ENCODE data around the gene FDX1. TPM values are rescaled to one million over a fixed set of nuclear protein-coding genes. Genes with fewer than 3 reads are reported as not detected.

Gene FDX1
- total RNA-seq, 1 donor from 2014 or later = 11.5 TPM

- Histone ChIP-seq H3K36me3 (ENCODE audit: control insufficient read depth, insufficient read depth, low read length) (peaks cover 2% of the 10 kb centered on the region), H3K27me3 (ENCODE audit: control insufficient read depth, insufficient read depth, low read length) (no peaks in the 10 kb centered on the region), H3K4me3 (ENCODE audit: low read depth, low read length) (no peak overlapping the region)
- no peak for TF ChIP-seq CTCF (IDR thresholded peaks at IDR 0.05; ENCODE audit: insufficient read depth, low read length, poor library complexity, severe bottlenecking)
- DNase-seq (ENCODE audit: low read depth) = no peak
These were observed 39.4 kb downstream of the FDX1 start for GRCh38 chr11:110469127-110469526.

- no peak overlapping the region for H3K4me3 ChIP-seq (ENCODE audit: low read depth, low read length)
- TF ChIP-seq CTCF (IDR thresholded peaks at IDR 0.05; ENCODE audit: insufficient read depth, low read length, poor library complexity, severe bottlenecking) = no peak
- no peaks in the 10 kb centered on the region for H3K27me3 ChIP-seq (ENCODE audit: control insufficient read depth, insufficient read depth, low read length)
- no peak for DNase-seq (ENCODE audit: low read depth)
- no peaks in the 10 kb centered on the region for H3K36me3 ChIP-seq (ENCODE audit: control insufficient read depth, insufficient read depth, low read length)
These were observed 41.0 kb downstream of the FDX1 start for GRCh38 chr11:110470716-110471115.

GRCh38 chr11:110471371-110471770, 41.6 kb downstream of the FDX1 start:
- no peaks in the 10 kb centered on the region for H3K36me3 ChIP-seq (ENCODE audit: control insufficient read depth, insufficient read depth, low read length)
- no peak for DNase-seq (ENCODE audit: low read depth)
- no peak for TF ChIP-seq CTCF (IDR thresholded peaks at IDR 0.05; ENCODE audit: insufficient read depth, low read length, poor library complexity, severe bottlenecking)
- no peaks in the 10 kb centered on the region for H3K27me3 ChIP-seq (ENCODE audit: control insufficient read depth, insufficient read depth, low read length)
- H3K4me3 ChIP-seq (ENCODE audit: low read depth, low read length) = no peak overlapping the region

- Histone ChIP-seq H3K36me3 (ENCODE audit: control insufficient read depth, insufficient read depth, low read length) (no peaks in the 10 kb centered on the region), H3K27me3 (ENCODE audit: control insufficient read depth, insufficient read depth, low read length) (no peaks in the 10 kb centered on the region), H3K4me3 (ENCODE audit: low read depth, low read length) (no peak overlapping the region)
- peak; percentile 12 for DNase-seq (ENCODE audit: low read depth)
- TF ChIP-seq CTCF (IDR thresholded peaks at IDR 0.05; ENCODE audit: insufficient read depth, low read length, poor library complexity, severe bottlenecking) = no peak
These were observed 43.1 kb downstream of the FDX1 start for GRCh38 chr11:110472858-110473257.

GRCh38 chr11:110473706-110474105, 44.0 kb downstream of the FDX1 start:
- no peak for DNase-seq (ENCODE audit: low read depth)

More at GRCh38 chr11:110473706-110474105, 44.0 kb downstream of the FDX1 start:
- no peak for TF ChIP-seq CTCF (IDR thresholded peaks at IDR 0.05; ENCODE audit: insufficient read depth, low read length, poor library complexity, severe bottlenecking)
- Histone ChIP-seq H3K27me3 (ENCODE audit: control insufficient read depth, insufficient read depth, low read length) (no peaks in the 10 kb centered on the region), H3K36me3 (ENCODE audit: control insufficient read depth, insufficient read depth, low read length) (no peaks in the 10 kb centered on the region), H3K4me3 (ENCODE audit: low read depth, low read length) (no peak overlapping the region)

All from kidney epithelial cell (primary cell).